GM04504 (cell line): Measurements from ENCODE around the gene PBX4.
A peak's percentile ranks its signal among the peaks of the same experiment; 100 is the strongest.
"Not testable (repeated sequence)": the region's sequence is repeated elsewhere in the genome, so short reads cannot be mapped to it uniquely, and the experiment has no call there.

Experiments
- DNase-seq: peaks from one replicate; pipeline ENCODE4 v3.0.0-alpha.2; 2012; ENCODE audit warnings: low read depth

Gene PBX4, protein sequence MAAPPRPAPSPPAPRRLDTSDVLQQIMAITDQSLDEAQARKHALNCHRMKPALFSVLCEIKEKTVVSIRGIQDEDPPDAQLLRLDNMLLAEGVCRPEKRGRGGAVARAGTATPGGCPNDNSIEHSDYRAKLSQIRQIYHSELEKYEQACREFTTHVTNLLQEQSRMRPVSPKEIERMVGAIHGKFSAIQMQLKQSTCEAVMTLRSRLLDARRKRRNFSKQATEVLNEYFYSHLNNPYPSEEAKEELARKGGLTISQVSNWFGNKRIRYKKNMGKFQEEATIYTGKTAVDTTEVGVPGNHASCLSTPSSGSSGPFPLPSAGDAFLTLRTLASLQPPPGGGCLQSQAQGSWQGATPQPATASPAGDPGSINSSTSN

DNA sequence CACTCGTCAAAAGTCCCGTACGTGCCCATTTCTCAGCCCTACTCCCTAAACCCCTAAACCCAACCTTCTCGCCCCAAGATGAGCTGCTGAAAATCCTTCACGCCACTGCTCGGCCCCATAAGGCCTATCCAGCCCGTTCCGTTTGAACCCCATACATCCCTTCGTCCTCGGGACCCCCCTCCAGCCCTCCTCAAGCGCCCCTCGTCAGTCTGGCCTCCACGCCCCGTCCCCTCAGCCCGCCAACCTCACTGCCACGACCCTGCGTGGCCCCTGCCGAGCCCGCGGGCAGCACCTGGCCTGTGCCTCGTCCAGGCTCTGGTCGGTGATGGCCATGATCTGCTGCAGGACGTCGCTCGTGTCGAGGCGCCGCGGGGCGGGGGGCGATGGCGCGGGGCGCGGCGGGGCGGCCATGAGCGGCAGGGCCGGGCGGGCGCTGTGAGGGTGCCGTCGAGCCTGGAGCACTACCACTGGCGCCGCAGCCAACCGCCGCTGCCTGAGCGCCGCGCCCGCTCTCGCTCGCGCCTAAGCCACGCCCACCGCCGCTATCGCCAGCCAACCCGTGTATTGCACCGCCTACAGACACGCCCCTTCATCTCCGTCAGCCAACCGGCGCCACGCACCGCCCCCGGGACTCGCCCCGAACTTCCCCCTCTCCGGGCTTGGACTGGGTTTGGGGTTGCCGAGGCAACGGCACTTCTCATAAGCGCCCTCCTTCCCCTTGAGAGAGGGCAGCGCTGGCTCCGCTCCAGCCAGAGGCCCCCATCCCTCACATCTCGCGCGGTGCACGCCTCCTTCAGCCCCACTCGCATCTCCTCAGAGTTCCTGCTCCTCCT lies at the start of gene PBX4:
Gene PBX4 (minus strand): TSS at position 469 of the 833 bp plus-strand sequence. CDS start 58 bp downstream, at position 411.
- DNase-seq, result peak; percentile 68

DNA sequence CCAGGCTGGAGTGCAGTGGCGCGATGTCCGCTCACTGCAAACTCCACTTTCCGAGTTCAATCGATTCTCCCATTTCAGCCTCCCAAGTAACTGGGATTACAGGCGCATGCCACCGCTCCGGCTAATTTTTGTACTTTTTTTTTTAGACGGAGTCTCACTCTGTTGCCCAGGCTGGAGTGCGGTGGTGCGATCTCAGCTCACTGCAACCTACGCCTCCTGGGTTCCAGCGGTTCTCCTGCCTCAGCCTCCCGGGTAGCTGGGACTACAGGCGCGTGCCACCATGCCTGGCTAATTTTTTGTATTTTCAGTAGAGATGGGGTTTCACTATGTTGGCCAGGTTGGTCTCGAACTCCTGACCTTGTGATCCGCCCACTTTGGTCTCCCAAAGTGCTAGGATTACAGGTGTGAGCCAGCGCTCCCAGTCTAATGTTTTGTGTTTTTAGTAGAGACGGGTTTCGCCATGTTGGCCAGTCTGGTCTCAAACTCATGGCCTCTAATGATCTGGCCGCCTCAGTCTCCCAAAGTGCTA lies 47.0 kb upstream of the PBX4 start:
- DNase-seq, result not testable (repeated sequence)

DNA sequence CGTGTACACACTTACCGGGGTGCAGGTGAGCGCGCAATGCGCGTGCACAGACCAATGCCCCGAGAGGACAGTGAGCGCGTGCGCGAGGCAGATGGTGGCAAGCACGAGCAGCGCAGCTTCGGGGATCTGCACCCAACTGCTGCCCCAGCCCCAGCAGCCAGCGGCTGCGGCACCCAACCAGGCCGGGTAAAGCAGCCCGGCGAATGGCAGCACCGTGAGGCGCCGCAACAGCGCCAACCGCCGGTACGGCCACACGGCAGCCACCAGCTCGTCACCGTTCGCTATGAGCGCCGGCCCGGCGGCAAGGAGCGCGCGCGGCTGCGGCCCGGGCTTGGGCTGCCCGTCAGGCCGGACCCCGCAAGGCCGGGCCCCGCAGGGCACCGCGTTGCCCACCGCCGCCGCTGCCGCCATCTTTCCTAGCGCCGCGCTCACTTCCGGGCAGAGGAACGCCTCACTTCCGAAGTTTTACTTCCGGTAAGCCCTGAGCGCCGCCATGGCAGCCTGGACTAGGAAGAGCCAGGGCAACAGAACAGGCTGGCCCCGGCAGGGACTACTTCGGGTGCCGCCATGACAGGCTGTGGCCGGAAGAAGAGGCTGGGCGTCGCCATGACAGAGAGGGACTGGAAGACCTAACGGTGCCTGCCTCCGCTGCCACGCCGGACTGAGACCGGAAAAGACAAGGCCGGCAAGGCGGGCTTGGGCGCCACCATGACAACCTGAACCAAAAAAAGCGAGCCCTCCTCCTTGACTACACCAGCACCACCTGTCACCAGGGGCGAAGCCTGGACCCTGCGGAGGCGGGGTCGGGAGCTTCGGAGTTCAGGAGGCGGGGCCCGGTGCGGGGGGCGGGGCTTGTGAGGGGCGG lies 45.0 kb upstream of the PBX4 start, which contains the start of gene ATP13A1:
Gene ATP13A1 (minus strand): TSS at position 421 of the 865 bp plus-strand sequence. CDS start 10 bp downstream, at position 411.
- peak; percentile 96 for DNase-seq

DNA sequence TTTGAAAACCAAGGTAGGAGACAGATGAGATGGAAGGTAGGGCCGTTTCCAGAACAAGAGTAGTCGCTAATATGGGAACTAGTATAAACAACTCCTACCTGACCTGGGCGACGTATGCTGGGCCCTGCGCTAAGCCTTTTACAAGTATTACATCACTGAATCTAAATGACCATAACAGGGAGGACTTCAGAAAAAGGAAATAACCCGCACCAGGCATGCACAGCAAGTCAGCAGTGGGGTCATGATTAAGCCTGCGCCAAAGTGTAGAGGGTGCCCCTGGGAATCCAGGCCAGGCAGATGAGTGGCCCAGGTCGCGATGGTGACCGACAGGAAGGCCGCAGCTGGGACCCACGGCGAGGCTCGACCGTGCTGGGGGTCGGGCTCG lies 44.4 kb upstream of the PBX4 start:
- no peak for DNase-seq

DNA sequence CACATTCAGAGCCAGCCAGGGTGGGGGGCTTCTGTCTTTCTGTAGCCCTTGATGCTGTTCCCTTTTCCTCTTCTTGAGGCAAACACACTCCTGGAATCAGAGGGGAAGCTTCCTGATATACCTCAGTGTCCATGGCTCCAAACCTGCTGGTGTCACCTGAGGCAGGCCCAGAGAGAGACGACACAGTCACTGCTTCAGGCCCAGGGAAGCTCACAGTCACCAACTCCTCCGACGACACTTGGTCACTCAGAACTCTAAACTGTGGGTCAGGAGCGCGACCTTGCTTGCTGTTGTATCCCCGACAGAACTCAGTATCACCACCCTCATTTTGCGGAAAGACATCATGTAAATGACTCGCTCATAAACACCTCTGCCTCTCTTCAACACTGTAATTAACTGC lies 43.9 kb upstream of the PBX4 start:
- no peak for DNase-seq

DNA sequence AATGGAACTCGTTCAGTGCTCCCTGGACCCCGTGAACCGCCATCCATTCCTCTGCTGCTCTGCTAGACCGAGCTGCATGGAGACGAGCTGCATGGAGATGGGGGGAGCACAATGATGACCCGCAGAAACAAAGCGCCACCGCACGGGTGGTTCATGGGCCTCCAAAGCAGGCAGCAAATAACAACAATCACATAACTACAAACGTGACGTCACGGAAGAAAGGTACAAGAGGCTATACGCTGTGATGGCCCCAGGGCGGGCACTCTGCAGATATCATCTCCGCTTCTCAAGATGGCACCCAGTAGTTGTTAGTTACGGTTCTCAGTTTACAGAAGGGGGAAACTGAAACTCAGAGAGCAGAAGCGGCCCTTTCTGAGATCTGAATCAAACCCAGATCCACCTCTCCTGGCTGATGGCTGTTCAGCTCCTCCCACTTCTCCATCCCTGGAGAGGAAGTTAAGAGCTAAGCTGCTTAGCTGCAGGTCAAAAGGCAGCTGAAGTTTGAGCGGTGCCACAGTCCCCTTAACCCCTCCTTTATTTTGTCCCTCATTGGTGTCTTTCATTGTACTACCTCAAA lies 43.3 kb upstream of the PBX4 start:
- no peak for DNase-seq

DNA sequence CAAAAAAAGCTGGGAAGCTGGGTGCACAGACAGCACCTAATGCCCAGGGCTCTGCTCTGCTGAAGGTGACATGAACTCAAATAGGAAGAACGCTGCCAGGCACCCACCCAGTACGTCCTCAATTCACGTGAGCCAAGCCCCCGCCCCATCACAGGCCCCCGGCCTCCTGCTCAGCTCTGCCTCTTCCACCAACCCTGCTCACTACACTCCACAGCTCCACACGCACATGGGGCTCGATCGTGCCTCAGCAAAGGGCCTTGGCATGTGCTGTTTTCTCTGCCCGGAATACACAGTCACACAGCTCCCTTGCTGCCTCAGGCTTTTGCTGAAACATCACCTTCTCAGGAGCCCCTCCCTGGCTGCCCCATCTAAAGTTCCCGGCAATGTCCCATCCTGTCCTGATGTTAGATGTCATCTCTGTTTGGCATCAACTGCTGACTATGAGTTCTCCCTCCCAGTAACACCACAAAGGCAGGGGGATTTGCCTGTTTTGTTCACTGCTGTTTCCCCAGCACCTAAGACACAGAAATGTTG lies 42.7 kb upstream of the PBX4 start:
- DNase-seq, result no peak

DNA sequence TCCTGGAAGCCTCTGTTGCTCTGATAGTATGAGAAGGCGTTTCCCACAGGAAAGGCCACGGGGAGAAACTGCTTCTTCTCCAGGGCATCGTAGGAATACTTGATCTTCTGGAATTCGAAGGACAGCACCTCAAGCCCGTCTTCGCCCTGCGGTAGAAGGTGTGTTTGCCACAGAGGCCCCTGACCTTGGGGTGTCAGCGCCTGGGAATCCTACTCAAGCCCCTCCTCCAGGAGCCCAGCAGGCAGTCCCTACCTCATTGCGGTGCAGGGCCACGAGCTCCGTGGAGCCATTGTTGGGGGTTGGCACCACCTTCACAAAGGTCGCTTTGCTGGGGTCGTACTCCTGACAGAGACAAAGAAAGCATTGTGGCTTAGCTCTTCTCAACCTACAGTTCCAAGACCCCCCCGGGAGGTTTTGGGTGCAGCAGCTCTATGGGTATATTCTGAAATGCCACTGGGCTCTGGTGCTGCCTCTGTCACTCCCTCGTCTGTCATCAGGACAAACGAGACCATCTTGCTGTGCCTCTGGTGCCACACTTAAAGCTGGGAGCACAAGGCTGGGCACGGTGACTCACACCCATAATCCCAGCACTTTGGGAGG lies 41.3 kb upstream of the PBX4 start:
- DNase-seq, result no peak

DNA sequence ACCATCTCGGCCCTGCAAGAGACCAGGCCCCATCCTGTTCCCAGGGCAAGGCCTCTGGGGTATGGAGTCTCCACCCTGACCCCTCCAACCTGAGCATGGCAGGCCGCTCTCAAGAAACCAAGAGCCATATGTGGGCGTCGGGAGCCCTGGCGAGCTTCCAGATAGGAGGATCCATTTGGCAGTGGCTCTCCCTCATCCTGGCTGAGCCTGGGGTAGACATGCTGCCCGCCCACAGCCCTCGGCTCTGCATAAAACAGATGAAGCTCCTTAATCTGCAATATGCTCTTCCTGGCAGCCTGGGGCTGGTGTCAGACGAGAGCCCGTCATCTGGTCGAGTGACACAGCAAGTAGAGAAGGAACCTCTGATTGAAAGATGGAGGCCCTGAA lies 38.9 kb upstream of the PBX4 start:
- no peak for DNase-seq

DNA sequence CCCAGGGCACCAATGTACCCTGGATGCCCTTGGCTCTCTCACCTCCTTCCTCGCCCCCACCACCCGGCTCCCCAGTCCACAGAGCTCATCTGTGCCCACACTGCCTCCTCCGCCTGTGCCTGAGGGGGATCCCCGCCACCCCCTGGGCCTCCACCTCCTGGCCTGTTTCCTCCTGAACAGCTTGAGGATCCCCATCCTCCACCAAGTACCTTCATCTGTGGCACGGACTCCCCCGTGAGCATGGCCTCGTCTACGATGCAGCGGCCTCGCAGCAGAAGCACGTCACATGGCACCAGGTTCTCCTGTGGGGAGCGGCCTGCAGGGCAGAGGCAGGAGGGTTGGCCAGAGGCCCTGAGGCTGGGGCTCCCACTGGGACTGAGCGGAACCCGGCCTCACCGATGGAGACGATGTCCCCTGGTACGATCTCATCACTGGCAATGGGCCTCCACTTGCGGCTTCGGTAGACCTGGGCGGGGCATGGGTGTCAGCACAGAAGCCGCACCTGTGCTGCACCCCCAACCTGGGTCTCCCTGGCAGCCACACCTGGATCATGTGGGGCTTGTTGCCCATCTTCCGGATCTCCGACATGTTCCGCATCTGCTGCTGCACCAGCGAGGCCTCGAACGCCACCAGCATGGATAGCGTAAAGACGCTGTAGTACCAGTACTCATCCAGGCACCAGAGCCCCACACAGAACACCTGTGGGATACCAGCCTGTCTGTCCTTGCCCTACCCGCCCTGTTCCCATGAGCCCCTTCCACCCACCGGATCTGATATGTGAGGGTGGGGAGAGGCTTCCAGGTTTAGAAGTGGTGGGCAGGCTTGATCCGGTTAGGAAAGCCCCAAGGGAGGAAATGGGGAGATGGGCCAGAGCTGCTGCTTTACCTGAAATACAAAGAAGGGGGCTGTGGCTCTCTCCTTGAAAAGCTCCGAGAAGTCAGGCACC lies 38.2 kb upstream of the PBX4 start:
- no peak for DNase-seq

DNA sequence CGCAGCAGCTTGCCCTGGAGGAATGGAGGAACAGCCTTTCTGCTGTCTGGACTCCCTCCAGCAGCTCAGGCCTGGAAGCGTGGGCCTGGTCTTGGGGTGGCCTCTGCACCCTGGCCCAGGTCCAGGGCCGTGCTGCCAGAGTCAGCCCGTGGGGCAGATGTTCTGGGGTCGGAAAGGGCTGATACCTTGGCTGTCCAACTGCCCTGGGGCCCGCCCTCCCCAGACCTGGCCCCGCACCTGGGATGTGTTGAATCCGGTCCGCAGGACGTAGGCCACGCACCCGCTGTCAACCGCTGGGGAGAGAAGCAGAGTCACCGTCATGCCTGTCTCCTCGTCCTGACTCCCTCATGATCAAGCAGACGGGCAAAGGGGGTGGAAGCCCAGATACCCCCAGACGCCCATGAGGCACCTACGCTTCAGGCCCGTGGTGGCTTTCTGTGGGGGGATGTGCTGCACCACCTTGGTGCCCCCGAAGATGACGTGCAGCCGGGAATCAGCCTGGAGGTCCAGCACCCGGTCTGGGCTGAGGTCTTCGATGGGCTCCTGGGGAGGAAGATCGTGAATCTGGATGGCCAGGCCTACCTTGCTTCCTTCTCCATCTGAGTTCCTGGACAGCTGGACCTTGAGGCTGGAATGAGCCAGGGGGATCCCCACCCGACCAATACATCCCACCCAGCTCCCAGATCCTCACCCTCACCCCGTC lies 37.3 kb upstream of the PBX4 start:
- no peak for DNase-seq

DNA sequence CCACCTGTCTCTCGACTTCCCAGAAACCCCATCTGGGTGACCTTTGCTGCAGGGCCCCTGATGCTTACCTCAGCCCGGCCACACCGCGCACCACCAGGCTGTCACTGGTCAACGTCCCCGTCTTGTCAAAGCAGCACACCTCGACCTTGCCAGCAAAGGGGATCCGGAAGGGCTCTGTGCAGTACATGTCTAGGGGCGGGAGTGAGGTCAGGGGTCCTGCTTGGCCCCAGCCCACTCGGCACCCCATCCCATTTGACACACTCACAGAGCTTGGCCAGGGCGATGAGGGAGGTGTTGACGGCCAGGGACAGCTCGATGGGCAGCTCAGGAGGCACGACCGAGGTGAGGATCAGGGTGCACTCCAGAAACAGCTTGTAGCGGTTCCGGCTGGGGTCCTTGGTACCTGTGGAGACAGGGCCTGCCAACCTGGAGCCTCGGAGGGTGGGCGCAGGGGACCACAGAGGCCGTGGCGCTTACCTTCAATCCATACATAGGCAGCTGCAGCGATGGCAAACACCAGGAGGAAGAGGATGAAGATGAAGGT lies 36.6 kb upstream of the PBX4 start:
- DNase-seq, result no peak

DNA sequence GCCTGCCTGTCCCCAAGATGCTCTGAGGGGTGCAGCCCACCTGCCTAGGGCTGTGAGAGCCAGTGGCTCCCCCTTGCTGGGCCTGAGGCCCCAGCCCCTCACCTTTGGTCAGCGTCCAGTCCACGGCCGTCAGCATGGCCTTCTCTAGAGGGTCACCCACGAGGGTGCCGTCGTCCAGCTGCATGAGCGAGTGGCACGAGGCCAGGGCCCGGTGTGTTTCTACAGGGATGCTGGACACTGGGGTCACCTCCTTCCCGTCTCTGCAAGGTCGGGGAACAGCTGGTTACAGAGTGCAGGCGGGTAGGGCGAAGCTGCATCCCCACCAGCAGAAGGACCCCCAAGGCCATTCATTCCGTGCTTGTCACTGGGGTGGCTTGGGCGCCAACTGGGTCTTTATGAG lies 36.0 kb upstream of the PBX4 start:
- no peak for DNase-seq

DNA sequence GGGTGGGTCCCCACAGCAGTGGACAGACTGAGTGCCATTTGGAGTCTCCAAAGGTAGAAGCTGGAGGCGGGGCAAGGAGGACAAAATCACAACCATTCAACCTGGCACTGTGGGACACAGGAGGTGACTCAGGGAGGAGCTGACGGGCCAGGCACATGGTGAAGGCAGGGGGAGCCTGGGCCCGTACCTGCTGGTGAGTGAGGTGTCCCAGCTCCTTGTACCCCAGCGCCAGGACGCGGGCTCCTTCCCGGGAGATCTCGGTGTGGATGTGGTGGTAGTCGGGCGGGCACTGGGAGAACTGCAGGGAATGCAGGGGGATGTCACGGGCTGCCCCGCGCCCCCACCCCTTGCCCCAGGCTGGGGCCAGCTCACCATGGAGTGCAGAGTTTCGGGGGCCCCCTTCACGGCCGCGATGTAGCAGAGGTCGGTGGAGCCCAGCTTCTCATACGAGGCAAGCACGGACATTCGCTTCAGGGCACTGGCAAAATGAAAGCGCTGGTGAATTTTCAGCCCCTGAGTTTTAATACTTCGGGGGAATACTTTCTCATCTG lies 35.2 kb upstream of the PBX4 start:
- no peak for DNase-seq

DNA sequence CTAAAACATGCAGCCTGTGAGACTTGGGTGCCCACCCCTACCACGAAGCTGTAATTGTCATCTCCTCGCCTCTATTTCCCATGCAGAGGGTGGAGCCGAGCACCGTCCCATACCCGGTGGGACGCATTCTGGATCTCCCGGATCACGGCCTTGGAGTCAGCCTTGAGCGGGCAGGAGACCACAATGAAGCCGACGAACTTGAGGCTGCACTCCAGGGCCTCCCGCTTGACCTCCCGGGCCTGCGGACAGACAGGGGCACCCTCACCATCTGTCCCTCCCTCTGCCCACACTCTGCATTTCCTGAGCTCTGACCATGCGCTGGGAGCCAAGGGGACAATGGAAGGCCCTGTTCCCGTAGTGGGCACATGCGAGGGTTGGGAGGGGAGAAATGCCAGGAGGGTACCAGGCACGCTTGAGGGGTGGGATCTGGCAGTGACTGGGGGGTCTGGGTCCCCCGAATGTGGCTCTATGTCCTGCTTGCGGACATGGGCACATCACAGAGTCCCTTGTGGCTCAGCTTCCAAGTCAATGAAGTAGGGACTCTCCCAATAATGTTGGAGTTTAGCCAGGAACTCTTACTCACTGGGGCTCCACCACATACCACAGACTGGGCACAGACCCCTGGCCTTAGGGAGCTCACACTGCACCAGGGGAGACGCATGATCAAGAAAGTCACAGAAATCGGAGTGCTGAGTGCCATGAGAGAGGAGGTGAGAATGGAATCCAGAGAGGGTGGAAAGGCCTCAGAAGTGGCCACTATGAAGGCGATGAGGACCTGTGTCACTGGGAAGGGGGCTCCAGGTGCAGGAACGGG lies 34.2 kb upstream of the PBX4 start:
- DNase-seq, result no peak

DNA sequence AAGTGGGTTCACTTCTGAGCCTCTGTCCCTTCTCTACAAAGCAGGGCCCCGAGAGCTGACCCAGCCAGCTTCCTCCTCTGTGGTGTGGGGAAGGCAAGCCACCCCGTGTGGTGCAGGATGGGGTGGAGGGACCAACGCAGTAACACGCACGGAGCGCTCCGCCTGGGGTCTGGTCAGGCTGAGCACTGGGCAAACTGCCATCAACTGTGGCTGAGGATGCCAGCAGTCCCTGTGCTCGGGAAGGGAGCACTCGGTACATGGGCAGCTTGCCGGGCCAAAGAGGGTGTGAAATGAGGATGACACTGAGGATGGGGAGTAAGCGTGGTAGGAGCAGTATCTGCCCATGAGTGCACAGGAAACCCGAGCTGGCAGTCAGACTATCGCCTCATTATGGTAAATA lies 32.6 kb upstream of the PBX4 start:
- no peak for DNase-seq

DNA sequence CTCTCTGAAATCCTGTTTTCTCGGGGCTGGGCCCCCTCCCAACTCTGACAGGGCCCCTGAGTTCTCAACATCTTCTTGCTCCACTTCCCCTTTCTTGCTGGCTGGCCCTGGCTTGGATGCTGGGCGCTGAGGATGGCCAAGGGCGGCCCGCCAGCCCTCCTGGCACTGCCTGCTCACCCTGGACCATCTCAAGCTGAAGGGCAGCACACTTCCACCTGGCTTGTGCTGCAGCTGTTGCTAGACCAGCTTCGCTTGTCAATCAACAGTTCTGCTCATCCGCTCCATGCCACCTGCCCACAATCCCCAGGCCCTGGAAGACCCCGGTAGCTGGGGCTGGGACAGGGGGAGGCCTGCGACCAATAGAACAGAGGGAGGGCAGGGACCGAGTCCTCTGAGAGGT lies 31.8 kb upstream of the PBX4 start:
- no peak for DNase-seq

DNA sequence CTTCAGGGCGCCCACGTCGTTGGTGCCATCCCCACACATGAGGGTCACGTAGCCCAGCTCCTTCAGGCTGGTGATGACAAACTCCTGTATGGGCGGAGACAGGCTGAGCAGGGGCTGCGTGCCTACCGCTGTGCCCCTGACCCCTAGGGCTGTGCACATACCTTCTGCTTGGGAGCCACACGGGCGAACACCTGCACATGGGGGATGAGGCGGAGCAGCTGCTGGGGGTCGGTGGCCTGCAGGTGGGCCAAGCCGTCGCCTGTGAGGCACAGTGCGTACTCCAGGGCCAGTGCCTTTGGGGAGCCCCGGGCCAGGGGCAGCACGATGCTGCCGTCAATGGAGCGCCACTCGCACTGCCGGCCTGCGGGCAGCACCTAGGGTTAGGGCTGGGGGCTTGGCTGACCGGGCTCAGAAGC lies 31.1 kb upstream of the PBX4 start:
- DNase-seq, result no peak
